ENCODE measurements around the gene STRIP2.

GRCh38 chr7:129499999-129500398 lies 65.8 kb downstream of the STRIP2 start:
- TF ChIP-seq, protein P1, sequence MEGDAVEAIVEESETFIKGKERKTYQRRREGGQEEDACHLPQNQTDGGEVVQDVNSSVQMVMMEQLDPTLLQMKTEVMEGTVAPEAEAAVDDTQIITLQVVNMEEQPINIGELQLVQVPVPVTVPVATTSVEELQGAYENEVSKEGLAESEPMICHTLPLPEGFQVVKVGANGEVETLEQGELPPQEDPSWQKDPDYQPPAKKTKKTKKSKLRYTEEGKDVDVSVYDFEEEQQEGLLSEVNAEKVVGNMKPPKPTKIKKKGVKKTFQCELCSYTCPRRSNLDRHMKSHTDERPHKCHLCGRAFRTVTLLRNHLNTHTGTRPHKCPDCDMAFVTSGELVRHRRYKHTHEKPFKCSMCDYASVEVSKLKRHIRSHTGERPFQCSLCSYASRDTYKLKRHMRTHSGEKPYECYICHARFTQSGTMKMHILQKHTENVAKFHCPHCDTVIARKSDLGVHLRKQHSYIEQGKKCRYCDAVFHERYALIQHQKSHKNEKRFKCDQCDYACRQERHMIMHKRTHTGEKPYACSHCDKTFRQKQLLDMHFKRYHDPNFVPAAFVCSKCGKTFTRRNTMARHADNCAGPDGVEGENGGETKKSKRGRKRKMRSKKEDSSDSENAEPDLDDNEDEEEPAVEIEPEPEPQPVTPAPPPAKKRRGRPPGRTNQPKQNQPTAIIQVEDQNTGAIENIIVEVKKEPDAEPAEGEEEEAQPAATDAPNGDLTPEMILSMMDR (IDR thresholded peaks at IDR 0.05): no peak
- no peak for TF ChIP-seq POLR2A (IDR thresholded peaks at IDR 0.05)
